Neural cell (in vitro differentiated cells): ENCODE measurements around the gene PUM2. TPM values are rescaled to one million over a fixed set of nuclear protein-coding genes. Genes with fewer than 3 reads are reported as not detected.
"Not testable (repeated sequence)": the region's sequence is repeated elsewhere in the genome, so short reads cannot be mapped to it uniquely, and the experiment has no call there.

Experiments used
- H2AFZ ChIP-seq: fragments of 200-600, 300-800 bp; sonication (generic), shearing (Covaris generic); 2 replicates; pipeline ENCODE4 v1.6.0; 2014; ENCODE audit warnings: low read depth, mild to moderate bottlenecking, antibody characterized with exemption, low read length, moderate library complexity
- H3F3A ChIP-seq: fragments of 200-600 bp; shearing (Covaris generic); 2 replicates; pipeline ENCODE4 v1.6.1; 2016; ENCODE audit warnings: mild to moderate bottlenecking, moderate library complexity, mixed read lengths, antibody characterized with exemption, low read length; ENCODE audit not compliant: insufficient read depth, poor library complexity, severe bottlenecking
- H3K27ac ChIP-seq: fragments of 200-600, 300-800 bp; sonication (generic), shearing (Covaris generic); 2 replicates; pipeline ENCODE4 v1.5.1; 2014; ENCODE audit warnings: mild to moderate bottlenecking, low read length, moderate library complexity
- H3K27me3 ChIP-seq: fragments of 300-800, 200-600 bp; sonication (generic), shearing (Covaris generic); 2 replicates; pipeline ENCODE4 v1.6.0; 2014; ENCODE audit warnings: mild to moderate bottlenecking, low read depth, low read length, moderate library complexity; ENCODE audit not compliant: insufficient read depth
- H3K36me3 ChIP-seq: fragments of 300-800, 200-600 bp; sonication (generic), shearing (Covaris generic); 2 replicates; pipeline ENCODE4 v1.5.1; 2014; ENCODE audit warnings: mild to moderate bottlenecking, antibody characterized with exemption, low read length, moderate library complexity; ENCODE audit not compliant: insufficient read depth
- H3K4me2 ChIP-seq: fragments of 300-800, 200-600 bp; sonication (generic), shearing (Covaris generic); 2 replicates; pipeline ENCODE4 v1.6.0; 2014; ENCODE audit warnings: mild to moderate bottlenecking, low read length
- H3K4me3 ChIP-seq: fragments of 300-800, 200-600 bp; sonication (generic), shearing (Covaris generic); 2 replicates; pipeline ENCODE4 v1.5.1; 2014; ENCODE audit warnings: mild to moderate bottlenecking, low read length, moderate library complexity
- H3K79me2 ChIP-seq: fragments of 200-600 bp; shearing (Covaris generic); replicated peaks from 2 replicates; pipeline ENCODE4 v1.6.0; 2014; ENCODE audit warnings: mild to moderate bottlenecking, low read length, moderate library complexity; ENCODE audit not compliant: insufficient read depth
- H3K9ac ChIP-seq: fragments of 300-800, 200-600 bp; sonication (generic), shearing (Covaris generic); 2 replicates; pipeline ENCODE4 v1.6.1; 2016; ENCODE audit warnings: mild to moderate bottlenecking, low read length, mixed read lengths
- H3K9me2 ChIP-seq: fragments of 200-600 bp; shearing (Covaris generic); 2 replicates; pipeline ENCODE4 v1.6.1; 2016; ENCODE audit warnings: mild to moderate bottlenecking, low read length, mixed read lengths; ENCODE audit not compliant: insufficient read depth
- H3K9me3 ChIP-seq: fragments of 200-600, 300-800 bp; sonication (generic), shearing (Covaris generic); 2 replicates; pipeline ENCODE4 v1.6.1; 2016; ENCODE audit warnings: mild to moderate bottlenecking, mixed run types, low read length, moderate library complexity, mixed read lengths
- H4K20me1 ChIP-seq: fragments of 200-600 bp; shearing (Covaris generic); 2 replicates; pipeline ENCODE4 v1.6.1; 2016; ENCODE audit warnings: mild to moderate bottlenecking, mixed run types; ENCODE audit not compliant: insufficient read depth
- EP300 ChIP-seq: fragments of 450-650 bp; conservative IDR thresholded peaks from 2 replicates; pipeline ENCODE4 v1.6.1; 2014; ENCODE audit warnings: antibody characterized with exemption, mild to moderate bottlenecking, moderate library complexity; ENCODE audit not compliant: poor library complexity, severe bottlenecking
- EZH2 ChIP-seq: fragments of 200-600, 300-800 bp; shearing (Covaris generic), sonication (generic); IDR thresholded peaks from 2 replicates; pipeline ENCODE4 v1.6.1; 2014; ENCODE audit warnings: antibody characterized with exemption, low read length, borderline replicate concordance, mild to moderate bottlenecking; ENCODE audit not compliant: insufficient read depth, poor library complexity, severe bottlenecking
- MXI1 ChIP-seq: fragments of 450-650 bp; conservative IDR thresholded peaks from 2 replicates; pipeline ENCODE4 v1.6.1; 2014; ENCODE audit warnings: antibody characterized with exemption, mild to moderate bottlenecking; ENCODE audit not compliant: poor library complexity, severe bottlenecking
- POLR2AphosphoS5 ChIP-seq: IDR thresholded peaks from 2 replicates; pipeline ENCODE4 v1.6.1; 2012
- RAD21 ChIP-seq: fragments of 450-650 bp; conservative IDR thresholded peaks from 2 replicates; pipeline ENCODE4 v1.6.1; 2014; ENCODE audit warnings: antibody characterized with exemption, mild to moderate bottlenecking, moderate library complexity
- SMC3 ChIP-seq: fragments of 450-650 bp; conservative IDR thresholded peaks from 2 replicates; pipeline ENCODE4 v1.6.1; 2014; ENCODE audit warnings: antibody characterized with exemption, mild to moderate bottlenecking, moderate library complexity; ENCODE audit not compliant: poor library complexity
- TAF1 ChIP-seq: IDR thresholded peaks from 2 replicates; pipeline ENCODE4 v1.6.1; 2012; ENCODE audit warnings: low read depth
- polyA plus RNA-seq: library from polyadenylated mRNA; depleted of rRNA; stranded (reverse); fragments of >200 nt; gene quantifications from 2 replicates; pipeline ENCODE4 v1.2.3, GENCODE V29; 2014
- TF ChIP-seq, protein P1 (sequence below): IDR thresholded peaks from 2 replicates; pipeline ENCODE4 v1.6.1; 2012; ENCODE audit warnings: borderline replicate concordance
- TF ChIP-seq, protein P2 (sequence below): fragments of 450-650 bp; IDR thresholded peaks from 2 replicates; pipeline ENCODE4 v1.5.1; 2014; ENCODE audit warnings: antibody characterized with exemption, mild to moderate bottlenecking, moderate library complexity; ENCODE audit not compliant: poor library complexity, severe bottlenecking

Gene PUM2
- polyA plus RNA-seq, 1 donor from 2014 or later = 37.0 TPM

- no peak overlapping the region for H2AFZ ChIP-seq
Observed at GRCh38 chr2:20235655-20236305, 114.9 kb downstream of the PUM2 start.

GRCh38 chr2:20234597-20234996 is 116.0 kb downstream of the PUM2 start:
- H3F3A ChIP-seq, H3K4me3 ChIP-seq, H3K9ac ChIP-seq: not testable (repeated sequence)

More at GRCh38 chr2:20235655-20236305, 114.9 kb downstream of the PUM2 start:
- no peaks in the 10 kb centered on the region for H3F3A ChIP-seq
- no peaks in the 10 kb centered on the region for H3K27me3 ChIP-seq
- no peak overlapping the region for H3K4me2 ChIP-seq
- no peaks in the 10 kb centered on the region for H3K9me2 ChIP-seq
- TF ChIP-seq SMC3 (no peak), TAF1 (no peak), MXI1 (no peak), EZH2 (no peak), RAD21 (no peak), EP300 (no peak), POLR2AphosphoS5 (no peak)
- TF ChIP-seq, protein P1, sequence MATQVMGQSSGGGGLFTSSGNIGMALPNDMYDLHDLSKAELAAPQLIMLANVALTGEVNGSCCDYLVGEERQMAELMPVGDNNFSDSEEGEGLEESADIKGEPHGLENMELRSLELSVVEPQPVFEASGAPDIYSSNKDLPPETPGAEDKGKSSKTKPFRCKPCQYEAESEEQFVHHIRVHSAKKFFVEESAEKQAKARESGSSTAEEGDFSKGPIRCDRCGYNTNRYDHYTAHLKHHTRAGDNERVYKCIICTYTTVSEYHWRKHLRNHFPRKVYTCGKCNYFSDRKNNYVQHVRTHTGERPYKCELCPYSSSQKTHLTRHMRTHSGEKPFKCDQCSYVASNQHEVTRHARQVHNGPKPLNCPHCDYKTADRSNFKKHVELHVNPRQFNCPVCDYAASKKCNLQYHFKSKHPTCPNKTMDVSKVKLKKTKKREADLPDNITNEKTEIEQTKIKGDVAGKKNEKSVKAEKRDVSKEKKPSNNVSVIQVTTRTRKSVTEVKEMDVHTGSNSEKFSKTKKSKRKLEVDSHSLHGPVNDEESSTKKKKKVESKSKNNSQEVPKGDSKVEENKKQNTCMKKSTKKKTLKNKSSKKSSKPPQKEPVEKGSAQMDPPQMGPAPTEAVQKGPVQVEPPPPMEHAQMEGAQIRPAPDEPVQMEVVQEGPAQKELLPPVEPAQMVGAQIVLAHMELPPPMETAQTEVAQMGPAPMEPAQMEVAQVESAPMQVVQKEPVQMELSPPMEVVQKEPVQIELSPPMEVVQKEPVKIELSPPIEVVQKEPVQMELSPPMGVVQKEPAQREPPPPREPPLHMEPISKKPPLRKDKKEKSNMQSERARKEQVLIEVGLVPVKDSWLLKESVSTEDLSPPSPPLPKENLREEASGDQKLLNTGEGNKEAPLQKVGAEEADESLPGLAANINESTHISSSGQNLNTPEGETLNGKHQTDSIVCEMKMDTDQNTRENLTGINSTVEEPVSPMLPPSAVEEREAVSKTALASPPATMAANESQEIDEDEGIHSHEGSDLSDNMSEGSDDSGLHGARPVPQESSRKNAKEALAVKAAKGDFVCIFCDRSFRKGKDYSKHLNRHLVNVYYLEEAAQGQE = no peak
- TF ChIP-seq, protein P2, sequence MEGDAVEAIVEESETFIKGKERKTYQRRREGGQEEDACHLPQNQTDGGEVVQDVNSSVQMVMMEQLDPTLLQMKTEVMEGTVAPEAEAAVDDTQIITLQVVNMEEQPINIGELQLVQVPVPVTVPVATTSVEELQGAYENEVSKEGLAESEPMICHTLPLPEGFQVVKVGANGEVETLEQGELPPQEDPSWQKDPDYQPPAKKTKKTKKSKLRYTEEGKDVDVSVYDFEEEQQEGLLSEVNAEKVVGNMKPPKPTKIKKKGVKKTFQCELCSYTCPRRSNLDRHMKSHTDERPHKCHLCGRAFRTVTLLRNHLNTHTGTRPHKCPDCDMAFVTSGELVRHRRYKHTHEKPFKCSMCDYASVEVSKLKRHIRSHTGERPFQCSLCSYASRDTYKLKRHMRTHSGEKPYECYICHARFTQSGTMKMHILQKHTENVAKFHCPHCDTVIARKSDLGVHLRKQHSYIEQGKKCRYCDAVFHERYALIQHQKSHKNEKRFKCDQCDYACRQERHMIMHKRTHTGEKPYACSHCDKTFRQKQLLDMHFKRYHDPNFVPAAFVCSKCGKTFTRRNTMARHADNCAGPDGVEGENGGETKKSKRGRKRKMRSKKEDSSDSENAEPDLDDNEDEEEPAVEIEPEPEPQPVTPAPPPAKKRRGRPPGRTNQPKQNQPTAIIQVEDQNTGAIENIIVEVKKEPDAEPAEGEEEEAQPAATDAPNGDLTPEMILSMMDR = no peak
- H3K36me3 ChIP-seq = no peaks in the 10 kb centered on the region
- H4K20me1 ChIP-seq = no peaks in the 10 kb centered on the region
- no peak overlapping the region for H3K27ac ChIP-seq
- no peaks in the 10 kb centered on the region for H3K9me3 ChIP-seq
- no peak overlapping the region for H3K4me3 ChIP-seq
- H3K79me2 ChIP-seq = no peaks in the 10 kb centered on the region
- H3K9ac ChIP-seq = no peak overlapping the region

DNA sequence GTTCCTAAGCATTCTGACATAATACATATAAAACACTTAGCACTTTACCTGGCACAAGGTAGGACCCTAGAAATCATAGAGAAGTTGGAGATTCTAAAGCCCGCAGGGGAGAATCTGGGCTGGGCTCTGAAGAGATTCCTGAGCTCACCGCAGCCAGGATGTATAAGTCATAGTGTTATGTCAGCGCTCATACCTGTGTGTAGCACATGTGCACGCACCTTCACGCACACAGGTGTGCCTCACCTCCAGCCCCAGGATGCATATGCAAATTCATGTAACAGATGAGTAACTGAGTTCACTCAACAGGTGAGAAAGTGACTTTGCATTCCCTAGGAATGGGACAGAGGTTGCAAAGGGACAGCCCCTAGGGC is 117.8 kb downstream of the PUM2 start:
- H3K9me3 ChIP-seq = peaks cover 1% of the 10 kb centered on the region
- H3K36me3 ChIP-seq = no peaks in the 10 kb centered on the region
- H3K4me2 ChIP-seq = no peak overlapping the region
- no peaks in the 10 kb centered on the region for H3F3A ChIP-seq
- H2AFZ ChIP-seq = no peak overlapping the region
- TF ChIP-seq, protein P2 = no peak
- TF ChIP-seq POLR2AphosphoS5 (no peak), TAF1 (no peak), SMC3 (no peak)
- no peak overlapping the region for H3K9ac ChIP-seq
- H3K4me3 ChIP-seq = no peak overlapping the region
- H4K20me1 ChIP-seq = no peaks in the 10 kb centered on the region
- H3K79me2 ChIP-seq = no peaks in the 10 kb centered on the region
- no peaks in the 10 kb centered on the region for H3K27me3 ChIP-seq
- no peaks in the 10 kb centered on the region for H3K9me2 ChIP-seq
- no peak overlapping the region for H3K27ac ChIP-seq

More at GRCh38 chr2:20234597-20234996, 116.0 kb downstream of the PUM2 start:
- not testable (repeated sequence) for H3K9me3 ChIP-seq, H3K27me3 ChIP-seq, H4K20me1 ChIP-seq, H3K27ac ChIP-seq, H3K36me3 ChIP-seq, H3K9me2 ChIP-seq, H2AFZ ChIP-seq, H3K4me2 ChIP-seq, H3K79me2 ChIP-seq
